HG03095 (cell line): Measurements from ENCODE around the gene LY86.

Experiments
- ATAC-seq: cut with Tn5 transposase; IDR thresholded peaks from one replicate; pipeline ENCODE4 v1.9.1; 2021; ENCODE audit warnings: moderate library complexity; ENCODE audit not compliant: unreplicated experiment

The LY86 gene

DNA sequence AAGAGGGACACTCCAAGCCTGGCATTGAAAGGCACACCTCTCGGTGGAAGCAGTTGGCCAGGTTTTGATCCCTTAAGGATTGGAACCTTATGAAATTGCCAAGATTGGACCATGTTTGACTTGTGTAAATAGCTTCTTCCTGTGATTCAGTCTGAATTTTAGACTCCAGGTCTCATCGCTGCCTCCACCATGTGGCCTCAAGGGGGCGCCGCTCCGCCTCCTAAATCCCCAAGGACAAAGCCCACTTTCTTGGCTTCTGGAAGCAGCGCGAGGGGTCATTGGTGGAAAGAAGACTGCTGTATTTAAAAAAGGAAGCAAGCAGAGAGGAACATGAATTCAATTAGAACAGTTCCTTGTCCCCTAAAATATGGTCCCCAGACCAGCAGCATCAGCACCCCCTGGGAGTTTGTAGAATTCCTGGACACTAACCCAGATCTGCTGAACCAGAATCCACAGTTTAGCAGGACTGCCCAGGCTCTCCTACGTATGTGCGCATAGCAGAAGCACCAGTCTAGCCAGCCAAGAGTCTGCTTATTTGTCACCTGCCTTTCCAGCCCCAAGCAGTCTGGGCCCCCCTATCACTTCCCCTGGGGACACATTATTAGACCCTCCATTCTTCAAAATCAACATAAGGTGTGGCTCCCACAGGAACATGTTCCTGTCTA lies 108.5 kb downstream of the LY86 start:
- no peak for ATAC-seq

DNA sequence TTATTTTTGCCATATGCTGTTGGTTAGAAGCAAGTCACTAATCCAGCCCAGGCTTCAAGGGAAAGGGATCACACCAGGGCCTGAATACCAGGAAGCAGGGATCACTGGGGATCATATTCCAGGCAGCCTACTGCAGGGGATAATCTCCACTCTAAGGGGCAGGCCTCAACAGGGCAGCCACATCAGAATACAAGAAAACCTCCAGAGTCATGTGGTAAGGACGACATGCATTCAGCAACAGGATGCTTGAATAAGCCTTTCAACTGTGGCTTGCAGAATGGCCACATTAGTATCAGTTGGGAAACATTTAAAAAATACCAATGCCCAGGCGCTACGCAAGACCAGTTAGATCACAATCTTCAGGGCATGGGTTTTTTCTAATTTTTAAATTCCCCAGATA lies 109.1 kb downstream of the LY86 start:
- no peak for ATAC-seq

DNA sequence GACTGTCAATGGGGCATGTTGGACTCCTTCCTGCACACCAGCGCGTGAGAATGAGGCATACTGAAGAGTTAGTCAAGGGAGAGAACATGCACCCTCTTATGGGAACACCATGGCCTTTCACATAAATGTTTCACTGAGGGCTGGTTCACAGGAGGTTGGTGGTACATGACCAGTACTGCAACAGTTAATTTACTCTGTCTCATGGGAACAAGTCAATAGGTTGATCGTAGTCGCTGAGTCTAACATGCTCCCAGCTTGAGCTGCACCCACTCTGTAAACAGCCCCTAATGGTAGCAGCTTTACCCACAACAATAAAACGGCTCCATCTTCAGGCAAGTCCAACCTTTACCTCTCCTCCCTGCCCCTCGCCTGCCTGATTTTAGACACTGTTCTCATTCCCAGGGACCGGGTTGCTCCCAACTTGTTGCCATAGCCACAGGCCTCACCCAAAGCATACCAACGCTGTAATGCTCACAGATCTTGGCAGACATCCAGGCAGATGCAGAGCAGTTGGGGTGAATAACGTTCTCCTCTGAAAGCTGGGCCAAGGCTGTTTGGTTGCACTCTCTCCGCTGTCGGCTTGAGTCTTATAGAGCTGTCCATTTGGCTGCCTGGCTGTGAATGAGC lies 111.3 kb downstream of the LY86 start:
- no peak for ATAC-seq

DNA sequence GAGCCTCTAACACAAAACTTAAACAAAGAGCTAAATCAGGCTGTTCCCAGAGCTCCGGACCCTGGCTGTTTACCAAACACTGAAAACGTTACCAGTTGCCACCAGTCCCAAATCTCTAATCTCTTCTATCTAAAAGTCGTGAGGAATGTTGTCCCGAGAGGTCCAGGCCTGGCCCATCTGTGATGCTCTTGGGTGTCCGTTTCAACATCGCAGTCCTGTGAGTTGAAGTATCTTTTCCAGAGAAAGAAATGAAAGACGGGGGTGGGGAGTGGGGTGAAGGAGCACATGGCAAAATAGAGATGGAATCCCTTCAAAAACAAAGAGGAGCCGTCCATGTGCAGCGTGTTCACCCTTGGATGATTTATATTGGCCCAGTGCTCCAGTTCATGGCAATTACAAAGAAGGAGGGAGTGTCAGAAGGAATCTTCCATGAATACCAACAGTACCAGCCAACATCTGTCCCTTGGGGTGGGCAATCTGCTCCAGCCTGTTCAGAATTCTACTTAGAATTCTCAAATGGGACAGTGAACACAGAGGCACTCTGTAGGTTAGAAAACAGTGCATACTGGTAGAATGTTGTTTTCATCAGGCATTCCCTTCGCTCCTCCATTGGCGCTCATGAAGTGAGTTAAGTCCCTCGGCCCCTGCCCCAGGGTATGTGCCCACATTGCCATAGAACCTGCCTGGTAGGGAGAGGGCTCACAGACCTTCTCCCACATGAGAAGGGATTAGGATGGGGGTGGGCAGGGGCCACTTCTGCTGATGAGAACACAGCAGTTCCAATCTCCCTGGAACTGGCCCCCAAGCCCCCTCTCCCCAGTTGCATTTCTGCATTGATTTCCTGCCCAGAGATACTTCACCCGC lies 112.1 kb downstream of the LY86 start:
- no peak for ATAC-seq

DNA sequence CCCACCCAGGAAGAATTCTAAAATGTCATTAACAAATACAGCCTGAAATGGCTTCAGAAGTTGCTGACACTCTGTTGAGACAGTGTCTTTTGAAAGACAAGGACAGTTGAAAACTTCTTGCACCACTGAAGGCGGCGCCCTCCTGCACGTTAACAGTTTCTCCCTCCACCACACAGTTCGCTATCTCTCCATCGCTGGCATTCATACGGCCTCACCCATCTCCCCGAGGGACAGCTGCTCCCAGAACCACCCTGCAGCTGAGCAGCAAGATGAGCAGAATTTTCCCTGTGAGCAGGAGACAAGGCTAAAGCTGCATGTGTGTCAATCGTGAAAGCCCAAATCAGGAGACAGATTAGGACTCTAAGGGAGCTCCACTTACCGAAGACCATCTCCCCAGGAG lies 113.3 kb downstream of the LY86 start:
- no peak for ATAC-seq

DNA sequence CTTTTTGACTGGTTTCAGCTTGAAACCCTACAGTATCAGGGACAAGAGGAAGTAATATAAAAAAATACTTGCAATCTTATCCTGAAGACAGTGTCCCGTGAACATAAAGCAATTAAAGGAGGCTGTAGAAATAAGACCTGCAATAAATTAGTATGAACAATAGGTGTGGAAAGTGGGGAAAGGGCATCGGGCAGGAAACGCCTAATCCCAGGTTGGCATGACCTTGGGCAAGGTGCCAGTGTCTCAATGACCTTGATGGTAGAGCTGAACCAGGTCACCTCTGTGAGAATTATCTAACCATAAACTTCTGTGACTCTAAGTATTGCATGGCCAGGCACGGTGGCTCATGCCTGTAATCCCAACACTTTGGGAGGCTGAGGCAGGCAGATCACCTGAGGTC lies 115.2 kb downstream of the LY86 start:
- no peak for ATAC-seq
